Thyroid gland (tissue), 4 donors: ENCODE results near the gene RNF187. TPM values are rescaled to one million over a fixed set of nuclear protein-coding genes. Genes with fewer than 3 reads are reported as not detected.
"Not testable (repeated sequence)": the region's sequence is repeated elsewhere in the genome, so short reads cannot be mapped to it uniquely, and the experiment has no call there.

Experiments
- DNase-seq, 2 donors: peaks; one replicate each; pipeline ENCODE4 v3.0.0-alpha.2; 2019
- H3K27ac ChIP-seq, 3 donors: fragments of 200-600 bp; sonication (generic); 1 replicate in 2 of 3; 2 replicates in 1 of 3; pipeline ENCODE4 v1.5.1; 2016 to 2019; ENCODE audit warnings: mild to moderate bottlenecking in 1 of 3, moderate library complexity in 1 of 3
- H3K27me3 ChIP-seq: fragments of 200-600 bp; sonication (generic); one replicate; pipeline ENCODE4 v1.5.1; 2019
- H3K36me3 ChIP-seq, 2 donors: fragments of 200-600 bp; sonication (generic); one replicate each; pipeline ENCODE4 v1.5.1; 2016 to 2019
- H3K4me1 ChIP-seq, 2 donors: fragments of 200-600 bp; sonication (generic); one replicate each; pipeline ENCODE4 v1.5.1; 2017 to 2019
- H3K4me3 ChIP-seq, 3 donors: fragments of 200-600 bp; sonication (generic); replicated peaks in 1 of 3; 1 replicate in 2 of 3; 2 replicates in 1 of 3; pipeline ENCODE4 v1.5.1; 2016; ENCODE audit warnings: mild to moderate bottlenecking in 1 of 3
- H3K9me3 ChIP-seq: fragments of 200-600 bp; sonication (generic); one replicate; pipeline ENCODE4 v1.5.1; 2017
- CTCF ChIP-seq, 6 experiments: fragments of 200-600 bp in 3 of 6; fragments of 450-650 bp in 3 of 6; sonication (generic) in 3 of 6; IDR thresholded peaks; one replicate each; pipeline ENCODE4 v1.5.1; 2016 to 2019; ENCODE audit warnings: antibody characterized with exemption in 6 of 6, mild to moderate bottlenecking in 2 of 6, inconsistent platforms in 1 of 6, moderate library complexity in 1 of 6
- POLR2A ChIP-seq, 2 donors: fragments of 450-650 bp; IDR thresholded peaks; one replicate each; pipeline ENCODE4 v1.6.1; 2017; ENCODE audit warnings: antibody characterized with exemption in 2 of 2, mild to moderate bottlenecking in 2 of 2, moderate library complexity in 1 of 2
- WGBS, 2 donors: methylation state at CpG; one replicate each; pipeline ENCODE4 v1.1.5; 2017; 5-methylcytosine and 5-hydroxymethylcytosine counted together
- intact Hi-C: fragments of 100-400 bp; cut with DNase I; formaldehyde crosslinking; loops from one replicate; pipeline ENCODE4 v1.15.1; 2023
- total RNA-seq, 4 donors: library from RNA; depleted of rRNA; stranded (reverse); fragments of >200 nt; gene quantifications; one replicate each; pipeline ENCODE4 v1.2.3, GENCODE V29; 2016

RNF187 gene
- total RNA-seq, 4 donors from 2014 or later, result 34.8 to 204 (median 98.4) TPM

DNA sequence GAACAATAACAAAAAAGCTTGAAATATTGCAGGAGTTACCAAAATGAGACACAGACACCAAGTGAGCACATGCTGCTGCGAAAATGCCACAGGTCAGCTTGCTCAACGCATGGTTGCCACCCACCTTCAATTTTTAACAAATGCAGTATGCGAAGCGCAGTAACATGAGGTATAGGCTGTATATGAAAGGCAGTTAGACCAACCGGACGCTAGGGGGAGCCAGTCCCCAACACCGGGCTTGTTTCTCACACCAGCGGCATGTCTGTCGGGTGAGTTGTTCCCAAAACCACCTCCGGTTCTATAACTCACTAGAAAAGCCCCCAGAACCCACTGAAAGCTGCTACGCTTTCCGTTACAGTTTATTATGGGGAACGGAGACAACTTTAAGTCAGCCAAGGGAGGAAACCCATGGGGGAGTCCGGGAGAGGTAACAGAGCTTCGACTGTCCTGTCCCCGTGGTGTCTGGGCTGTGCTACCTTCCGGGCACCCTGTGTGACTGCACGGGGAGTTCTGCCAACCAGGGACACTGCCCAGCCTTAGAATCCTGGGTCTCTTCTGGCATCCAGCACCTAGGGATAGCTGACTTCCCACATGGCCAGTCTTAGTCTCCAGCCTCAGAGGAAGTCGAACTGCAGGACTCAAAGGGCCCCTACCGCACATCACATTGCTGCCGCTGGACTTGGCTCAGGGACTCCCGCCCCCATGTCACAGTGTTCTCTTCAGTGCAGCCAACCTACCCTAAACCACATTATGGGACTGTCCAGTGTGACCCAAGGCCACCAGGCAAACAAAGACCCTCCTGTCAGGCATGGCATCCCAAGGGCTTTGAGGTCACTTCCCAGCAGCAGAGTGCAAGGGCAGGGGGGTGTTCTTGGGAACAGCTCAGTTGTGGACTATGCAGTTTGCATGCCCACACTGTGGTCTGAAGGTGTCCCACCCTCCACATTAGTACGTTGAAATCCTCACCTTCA, 14.0 kb downstream of the RNF187 start:
- 18 to 31% methylated on average over 20 to 23 of the region's 23 CpGs for WGBS, 2 donors
- intact Hi-C loops, result no loop called here
- H3K27ac ChIP-seq, result no peak overlapping the region
- no peaks in the 10 kb centered on the region for H3K9me3 ChIP-seq
- no peaks in the 10 kb centered on the region for H3K36me3 ChIP-seq
- peaks cover 0 to 9% of the 10 kb centered on the region in 2 donors for H3K4me1 ChIP-seq
- DNase-seq, result peak; percentile 72 to 79
- no peak overlapping the region for H3K4me3 ChIP-seq
- TF ChIP-seq POLR2A (IDR thresholded peaks at IDR 0.05), result no peak
- peak; percentile 59 to 91 (median 67) for TF ChIP-seq CTCF (IDR thresholded peaks at IDR 0.05)
- no peaks in the 10 kb centered on the region for H3K27me3 ChIP-seq

- no peak for DNase-seq
- no peaks in the 10 kb centered on the region for H3K27me3 ChIP-seq
- H3K36me3 ChIP-seq, result no peaks in the 10 kb centered on the region
- TF ChIP-seq CTCF (IDR thresholded peaks at IDR 0.05) (no peak), POLR2A (IDR thresholded peaks at IDR 0.05) (no peak)
- no peak overlapping the region for H3K27ac ChIP-seq
- H3K4me3 ChIP-seq, result no peak overlapping the region
- peaks cover 0 to 9% of the 10 kb centered on the region in 2 donors for H3K4me1 ChIP-seq
- H3K9me3 ChIP-seq, result no peaks in the 10 kb centered on the region
- intact Hi-C loops, result no loop called here
- WGBS, 2 donors, result 85 to 95% methylated on average over 4 to 5 of the region's 5 CpGs
Observed at GRCh38 chr1:228502522-228502921, 15.3 kb downstream of the RNF187 start.

DNA sequence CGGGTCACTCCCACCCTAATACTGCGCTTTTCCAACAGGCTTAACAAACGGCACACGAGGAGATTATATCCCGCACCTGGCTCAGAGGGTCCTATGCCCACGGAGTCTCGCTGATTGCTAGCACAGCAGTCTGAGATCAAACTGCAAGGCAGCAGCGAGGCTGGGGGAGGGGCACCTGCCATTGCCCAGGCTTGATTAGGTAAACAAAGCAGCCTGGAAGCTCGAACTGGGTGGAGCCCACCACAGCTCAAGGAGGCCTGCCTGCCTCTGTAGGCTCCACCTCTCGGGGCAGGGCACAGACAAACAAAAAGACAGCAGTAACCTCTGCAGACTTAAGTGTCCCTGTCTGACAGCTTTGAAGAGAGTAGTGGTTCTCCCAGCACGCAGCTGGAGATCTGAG, 18.8 kb downstream of the RNF187 start:
- H3K4me3 ChIP-seq, H3K27ac ChIP-seq, DNase-seq, H3K9me3 ChIP-seq, H3K4me1 ChIP-seq, H3K36me3 ChIP-seq, intact Hi-C loops, H3K27me3 ChIP-seq: not testable (repeated sequence)
- 79 to 89% methylated on average over 7 to 8 of the region's 11 CpGs for WGBS, 2 donors

DNA sequence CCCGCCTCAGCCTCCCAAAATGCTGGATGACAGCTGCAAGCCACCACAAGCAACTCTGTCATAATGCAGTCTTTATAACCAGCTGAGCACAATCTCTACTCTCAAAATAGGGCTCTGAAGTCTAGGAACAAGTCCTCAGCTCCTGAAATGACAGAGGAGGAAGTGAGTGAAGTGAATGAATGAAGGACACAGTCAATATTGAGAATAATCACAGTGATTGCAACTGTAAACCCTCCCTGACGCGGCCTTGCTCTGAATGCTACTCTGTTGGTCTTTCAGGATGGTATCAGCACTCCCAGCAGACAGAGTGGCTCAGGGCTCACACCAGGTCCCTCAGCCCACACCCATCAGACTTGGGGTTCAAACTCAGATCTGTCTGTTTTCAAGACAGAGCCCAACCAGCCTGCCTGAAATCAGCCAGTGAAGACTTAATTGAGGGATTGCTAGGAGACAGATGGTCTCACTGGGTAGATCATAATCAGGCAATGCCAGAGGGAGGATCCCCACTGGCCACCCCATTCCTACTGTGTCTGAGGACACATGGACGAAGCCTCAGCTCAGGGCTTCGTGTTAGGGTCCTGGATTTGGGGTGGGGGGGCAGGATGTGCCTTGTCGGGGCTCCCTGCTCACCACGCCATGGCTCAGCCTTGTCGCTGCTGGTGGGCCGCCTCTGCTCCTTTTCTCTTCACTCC, 20.9 kb downstream of the RNF187 start:
- Histone ChIP-seq H3K9me3 (no peaks in the 10 kb centered on the region), H3K36me3 (no peaks in the 10 kb centered on the region), H3K27me3 (no peaks in the 10 kb centered on the region), H3K27ac (no peak overlapping the region), H3K4me1 (no peaks in the 10 kb centered on the region), H3K4me3 (no peak overlapping the region)
- no peak for DNase-seq
- TF ChIP-seq CTCF (IDR thresholded peaks at IDR 0.05) (no peak), POLR2A (IDR thresholded peaks at IDR 0.05) (no peak)
- intact Hi-C loops, result no loop called here
- WGBS, 2 donors, result 73 to 77% methylated on average over 9 of the region's 9 CpGs

GRCh38 chr1:228508840-228509415, 21.7 kb downstream of the RNF187 start:
- intact Hi-C loops, result no loop called here
- Histone ChIP-seq H3K27ac (no peak overlapping the region), H3K36me3 (no peaks in the 10 kb centered on the region), H3K4me3 (no peak overlapping the region), H3K9me3 (no peaks in the 10 kb centered on the region), H3K27me3 (no peaks in the 10 kb centered on the region), H3K4me1 (no peaks in the 10 kb centered on the region)
- WGBS, 2 donors, result 80 to 81% methylated on average over 6 of the region's 6 CpGs
- no peak for TF ChIP-seq CTCF (IDR thresholded peaks at IDR 0.05)
- no peak for TF ChIP-seq POLR2A (IDR thresholded peaks at IDR 0.05)
- no peak for DNase-seq
